HCT116 (cell line): ENCODE results near the gene PPWD1.

Source experiments
- CTCF ChIP-seq, 3 experiments: fragments of 200-600 bp in 1 of 3; sonication (generic) in 1 of 3; IDR thresholded peaks in 2 of 3; conservative IDR thresholded peaks in 1 of 3; 2 replicates each; pipeline ENCODE4 v1.5.1; 2012 to 2017; ENCODE audit warnings: low read depth in 2 of 3, low read length in 2 of 3, antibody characterized with exemption in 1 of 3, borderline replicate concordance in 1 of 3, control low read depth in 1 of 3, mild to moderate bottlenecking in 1 of 3, mixed read lengths in 1 of 3, mixed run types in 1 of 3, moderate library complexity in 1 of 3; ENCODE audit not compliant: insufficient read depth in 1 of 3
- EZH2phosphoT487 ChIP-seq: fragments of 200-600 bp; IDR thresholded peaks from 2 replicates; pipeline ENCODE4 v1.6.1; 2018; ENCODE audit warnings: antibody characterized with exemption, borderline replicate concordance
- POLR2A ChIP-seq: IDR thresholded peaks from 2 replicates; pipeline ENCODE4 v1.7.0; 2011; ENCODE audit warnings: borderline replicate concordance; ENCODE audit not compliant: insufficient read depth, insufficient read length; ENCODE audit errors: extremely low read depth

GRCh38 chr5:65555287-65555686, 7.8 kb upstream of the PPWD1 start:
- TF ChIP-seq POLR2A (no peak), EZH2phosphoT487 (no peak), CTCF (IDR thresholded peaks at IDR 0.05 in 2 of 3, conservative IDR thresholded peaks at IDR 0.05 in 1 of 3; ENCODE audit: borderline replicate concordance in 1 of 3, insufficient read depth in 1 of 3, low read depth in 2 of 3, low read length in 2 of 3) (no peak)
